Measurements from ENCODE around the gene ITPRID1.

DNA sequence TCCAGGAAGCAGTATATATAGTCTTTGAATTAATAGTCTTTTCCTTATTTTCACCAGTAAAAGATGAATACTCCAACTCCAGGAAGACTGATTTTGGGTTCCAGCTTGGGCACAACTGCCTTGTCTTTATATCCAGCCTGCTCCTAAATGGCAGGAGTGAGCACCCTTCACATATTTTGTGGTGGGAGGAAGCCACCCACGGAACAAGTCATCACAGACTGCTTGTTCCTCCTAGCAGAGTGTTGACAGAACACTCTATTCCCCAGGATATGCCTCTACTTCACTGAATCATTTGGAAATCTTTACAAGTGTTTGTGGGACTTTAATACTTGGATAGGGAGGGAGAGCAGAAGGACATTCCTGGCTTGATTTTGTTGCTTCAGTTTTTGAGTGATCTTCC, 31.7 kb downstream of the ITPRID1 start:
- no peak for TF ChIP-seq EZH2phosphoT487 (IDR thresholded peaks at IDR 0.05; ENCODE audit: insufficient read depth, low read depth)
- no peak for TF ChIP-seq EZH2 (IDR thresholded peaks at IDR 0.05; ENCODE audit: insufficient read depth, poor library complexity, severe bottlenecking)

Measured in GM23248 (cell line).